ENCODE results near the gene ADAMTS3. TPM values are rescaled to one million over a fixed set of nuclear protein-coding genes. Genes with fewer than 3 reads are reported as not detected.

Gene ADAMTS3
- total RNA-seq: 20.4 TPM

DNA sequence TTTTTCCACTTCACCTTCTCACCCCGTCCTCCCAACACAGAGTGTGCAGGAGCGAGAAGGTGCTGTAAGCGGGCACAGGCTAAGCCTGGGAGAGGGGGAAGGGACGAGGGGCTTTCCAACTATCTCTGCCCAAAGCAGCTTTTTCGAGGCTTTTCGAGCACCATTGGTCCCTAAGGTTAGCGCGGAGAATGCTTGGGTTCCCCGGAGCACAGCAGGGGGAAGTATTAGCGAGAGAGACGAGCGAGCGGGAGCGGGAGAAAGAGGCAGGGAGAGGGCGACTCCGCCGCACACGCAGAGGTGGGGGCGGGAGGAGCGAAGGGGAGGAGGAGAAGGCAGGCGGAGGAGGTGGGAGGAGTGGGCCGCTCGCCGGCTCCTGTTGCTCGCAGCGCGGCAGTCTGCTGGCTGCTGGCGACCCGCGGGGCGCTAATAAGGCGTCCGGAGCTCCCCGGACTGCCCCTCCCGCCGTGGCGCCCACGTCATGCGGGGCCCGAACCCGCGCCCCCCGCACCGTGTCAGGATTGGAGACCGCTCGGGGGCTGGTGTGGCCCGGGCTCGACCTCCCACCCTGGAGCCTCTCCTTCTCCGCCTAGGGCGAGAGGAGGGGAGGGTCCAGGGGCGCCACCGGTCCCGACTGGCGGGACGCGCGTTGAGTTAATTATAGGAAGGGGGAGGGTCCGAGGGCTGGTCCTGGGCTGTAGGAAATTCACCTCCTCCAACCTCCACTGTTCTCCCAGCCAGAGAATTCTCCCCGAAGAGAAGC is at the start of gene ADAMTS3:
TSS of gene ADAMTS3 (minus strand) at position 263 of the 760 bp plus-strand sequence. CDS start 459 bp downstream, outside the sequence.
- FAIRE-seq (no peak), DNase-seq (ENCODE audit: low spot score in 2 of 2) (peak; percentile 43 to 61)

DNA sequence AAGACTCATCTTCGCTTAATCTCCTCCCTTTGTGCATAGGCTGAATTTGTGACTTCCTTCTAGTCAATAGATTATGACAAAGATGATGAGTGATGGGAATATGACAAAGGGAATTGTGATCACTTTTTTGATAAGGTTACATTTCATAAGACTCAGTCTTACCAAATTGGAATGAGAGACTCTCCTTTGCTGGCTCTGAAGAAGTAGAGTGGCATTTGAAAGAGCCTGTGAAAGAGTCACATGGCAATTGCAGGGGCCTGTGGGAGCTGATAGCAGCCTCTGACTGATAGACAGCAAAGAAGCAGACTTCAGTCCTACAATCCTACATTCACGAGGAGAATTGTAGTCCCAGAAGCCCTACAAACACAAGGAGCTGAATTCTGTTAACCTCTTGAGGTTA is 44.9 kb upstream of the ADAMTS3 start:
- DNase-seq (ENCODE audit: low spot score in 2 of 2) (no peak), FAIRE-seq (no peak)

DNA sequence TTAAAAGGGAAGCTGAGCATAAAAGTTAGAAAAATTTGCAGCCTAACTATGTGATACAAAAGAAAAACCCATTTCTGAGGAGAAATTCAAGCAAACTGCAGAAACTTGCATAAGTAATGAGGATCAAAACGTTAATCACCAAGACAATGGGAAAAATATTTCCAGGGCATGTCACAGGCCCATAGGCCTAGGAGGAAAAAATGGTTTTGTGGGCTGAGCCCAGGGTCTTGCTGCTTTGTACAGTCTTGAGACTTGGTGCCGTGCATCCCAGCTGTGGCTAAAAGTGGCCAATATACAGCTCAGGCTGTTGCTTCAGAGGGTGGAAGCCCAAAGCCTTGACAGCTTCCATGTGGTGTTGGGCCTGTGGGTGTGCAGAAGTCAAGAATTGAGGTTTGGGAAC is 37.7 kb upstream of the ADAMTS3 start:
- DNase-seq (ENCODE audit: low spot score in 2 of 2) (no peak), FAIRE-seq (no peak)

DNA sequence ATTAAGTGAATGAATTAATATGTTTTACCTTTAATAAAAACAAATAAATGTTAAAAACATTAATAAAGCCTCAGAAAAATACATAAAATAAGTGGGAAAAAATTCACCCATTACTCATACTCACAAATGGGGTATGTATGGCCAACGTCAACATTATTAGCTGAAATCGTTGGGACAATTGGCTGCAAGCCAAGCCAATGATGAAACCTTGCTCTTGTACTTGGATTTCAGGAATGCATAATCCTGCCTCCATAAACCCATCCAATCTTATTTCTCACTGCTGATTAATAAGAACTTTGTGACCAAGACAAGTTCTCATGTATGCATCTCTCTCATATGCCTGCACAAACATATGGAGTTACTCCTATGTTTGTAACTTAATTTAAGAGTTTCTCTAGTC is 35.3 kb upstream of the ADAMTS3 start:
- DNase-seq (ENCODE audit: low spot score in 2 of 2): no peak
- no peak for FAIRE-seq

DNA sequence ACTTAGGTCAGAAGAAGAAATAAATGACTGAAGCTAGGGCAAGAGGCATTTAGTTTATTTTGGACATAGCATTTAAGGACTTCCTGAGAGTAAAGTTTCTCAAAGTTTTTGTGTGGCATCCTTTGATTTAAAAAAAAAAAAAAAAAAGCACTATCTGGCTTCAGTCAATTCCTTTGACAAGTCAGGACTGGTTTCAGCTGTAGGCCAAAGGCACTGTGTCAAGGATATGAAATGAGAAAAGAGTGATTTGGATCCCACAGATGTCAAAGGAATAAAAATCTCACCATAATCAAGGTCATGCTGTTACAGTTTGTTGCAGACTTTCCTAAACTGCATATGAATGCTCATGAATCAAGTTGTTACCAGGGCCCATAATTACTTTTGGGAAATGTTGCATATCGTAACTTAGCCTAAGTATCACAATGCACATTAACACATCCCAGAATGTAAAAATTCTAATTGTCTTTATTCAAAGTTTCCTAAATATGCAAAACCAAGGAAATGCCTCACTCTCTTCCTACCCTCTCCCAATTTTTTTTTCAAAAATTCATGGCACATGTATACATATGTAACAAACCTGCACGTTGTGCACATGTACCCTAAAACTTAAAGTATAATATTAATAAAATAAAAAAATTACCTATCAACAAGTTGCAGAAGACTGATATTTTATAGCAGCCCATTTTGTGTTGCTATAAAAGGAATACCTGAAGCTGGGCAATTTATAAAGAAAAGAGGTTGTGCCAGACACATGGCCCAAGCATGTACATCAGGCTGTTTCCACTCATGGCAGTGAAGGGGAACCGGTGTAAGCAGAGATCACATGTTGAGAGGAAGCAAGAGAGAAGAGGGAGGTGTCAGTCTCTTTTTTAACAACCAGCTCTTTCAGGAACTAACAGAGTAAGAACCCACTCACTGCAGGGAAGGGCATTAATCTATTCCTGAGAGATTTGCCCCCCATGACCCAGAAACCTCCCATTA is 33.7 kb upstream of the ADAMTS3 start:
- DNase-seq (ENCODE audit: low spot score in 2 of 2) (no peak), FAIRE-seq (no peak)

- FAIRE-seq (no peak), DNase-seq (ENCODE audit: low spot score in 2 of 2) (no peak)
Measured at GRCh38 chr4:72591547-72592454, 22.8 kb upstream of the ADAMTS3 start.

GRCh38 chr4:72587334-72587733 is 18.3 kb upstream of the ADAMTS3 start:
- no peak for FAIRE-seq
- no peak for DNase-seq (ENCODE audit: low spot score in 2 of 2)

GRCh38 chr4:72582853-72583252 is 13.8 kb upstream of the ADAMTS3 start:
- DNase-seq (ENCODE audit: low spot score in 2 of 2) (no peak), FAIRE-seq (no peak)

DNA sequence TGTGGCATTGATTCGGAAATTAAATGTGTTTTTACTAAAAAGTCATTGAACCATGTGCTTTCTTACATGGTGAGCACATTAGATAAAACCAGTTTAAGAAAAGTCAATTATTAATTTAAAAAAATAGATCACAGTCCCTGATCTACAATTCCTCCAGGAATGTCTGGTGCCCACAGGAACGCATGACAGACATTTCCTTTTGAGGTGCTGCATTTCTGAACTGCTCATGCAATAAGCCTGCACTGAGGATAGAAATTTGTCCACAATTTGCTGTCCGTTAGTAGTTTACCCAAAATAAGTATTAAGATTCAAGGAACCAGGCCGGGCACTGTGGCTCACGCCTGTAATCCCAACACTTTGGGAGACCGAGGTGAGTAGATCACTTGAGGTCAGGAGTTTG is 8.2 kb upstream of the ADAMTS3 start:
- FAIRE-seq: no peak
- DNase-seq (ENCODE audit: low spot score in 2 of 2): no peak

DNA sequence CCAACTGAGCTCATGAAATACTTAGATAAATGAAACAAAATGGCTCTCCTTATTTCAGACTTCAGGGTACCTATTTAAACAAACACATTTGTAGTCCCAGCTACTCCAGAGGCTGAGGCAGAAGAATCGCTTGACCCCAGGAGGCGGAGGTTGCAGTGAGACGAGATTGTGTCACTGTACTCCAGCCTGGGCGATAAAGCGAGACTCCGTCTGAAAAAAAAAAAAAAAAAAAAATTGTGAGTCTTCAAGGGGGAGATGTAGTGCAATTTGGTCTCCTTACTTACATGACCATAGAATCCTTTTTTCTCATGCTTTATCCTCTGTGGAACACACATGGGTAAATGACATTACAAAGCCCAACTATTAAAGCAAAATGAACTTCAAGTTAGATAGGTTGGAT is 2.3 kb upstream of the ADAMTS3 start:
- no peak for DNase-seq (ENCODE audit: low spot score in 2 of 2)
- no peak for FAIRE-seq

DNA sequence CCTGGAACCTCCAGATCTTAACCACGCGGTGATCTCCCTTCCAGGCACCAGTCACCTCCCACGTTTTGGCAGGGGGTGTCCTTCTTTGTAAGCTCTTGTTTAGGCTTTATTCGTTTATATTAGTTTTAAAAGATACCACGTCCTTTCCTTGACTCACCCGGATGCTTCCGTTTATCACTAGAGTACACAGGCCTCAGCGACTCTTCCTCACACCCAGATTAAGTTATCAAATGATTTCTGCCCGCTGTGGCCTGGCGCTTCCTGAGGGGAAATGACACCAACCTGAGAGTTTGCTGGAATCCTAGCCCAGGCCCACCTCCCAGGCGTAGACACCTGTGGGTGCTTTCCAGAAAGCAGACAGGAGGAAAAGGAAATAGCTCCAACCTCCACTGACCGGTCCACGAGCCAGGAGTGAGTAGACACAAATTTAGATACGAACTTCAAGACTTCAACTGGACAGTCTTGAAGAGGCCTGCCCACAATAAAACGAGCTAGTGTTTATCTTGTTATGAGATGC is 756 bp upstream of the ADAMTS3 start:
- FAIRE-seq (no peak), DNase-seq (ENCODE audit: low spot score in 2 of 2) (no peak)

DNA sequence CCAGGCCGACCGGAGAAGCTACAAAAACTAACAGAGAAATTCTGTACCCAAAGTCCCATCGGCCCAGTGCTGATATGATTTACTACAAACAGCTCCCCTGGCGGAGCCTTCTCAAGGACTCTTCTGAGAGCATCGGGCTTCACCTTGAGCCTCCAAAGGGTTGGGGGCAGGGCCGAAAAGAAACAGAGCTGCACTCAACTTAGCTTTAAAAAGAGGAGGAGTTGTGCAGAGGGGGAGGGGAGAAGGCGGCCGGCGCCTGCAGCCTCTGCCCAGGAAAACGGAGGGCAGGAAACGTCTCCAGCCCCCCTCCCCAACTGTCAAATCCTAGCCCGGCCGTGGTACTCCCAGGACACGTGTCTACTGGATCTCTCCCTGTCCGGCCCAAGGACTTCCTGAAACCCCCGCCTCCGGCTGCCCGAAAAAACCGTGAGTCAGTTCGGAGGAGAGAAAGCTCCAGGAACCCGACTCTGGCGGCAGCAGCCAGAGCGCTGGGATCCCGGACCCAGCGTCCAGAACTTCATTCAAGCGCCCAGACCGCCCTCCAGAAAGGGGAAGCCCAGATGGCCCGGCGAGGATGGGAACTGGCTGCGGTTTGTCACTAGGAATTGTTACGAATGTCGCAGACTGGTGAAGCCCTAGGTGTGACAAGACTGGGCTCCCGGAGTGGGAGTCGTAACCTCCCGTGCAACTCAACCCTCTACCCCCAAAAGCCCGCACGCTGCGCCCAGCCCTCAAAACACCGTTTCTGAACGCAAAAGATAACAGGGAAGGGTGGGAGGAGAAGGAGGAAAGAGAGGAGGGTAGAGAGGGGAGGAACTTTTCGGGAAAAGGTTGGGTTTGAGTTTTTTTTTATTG is 973 bp downstream of the ADAMTS3 start:
- DNase-seq (ENCODE audit: low spot score in 2 of 2) (peak; percentile 33 to 53), FAIRE-seq (no peak)

- no peak for DNase-seq (ENCODE audit: low spot score in 2 of 2)
- no peak for FAIRE-seq
Measured at GRCh38 chr4:72567036-72567435, 2.0 kb downstream of the ADAMTS3 start.

DNA sequence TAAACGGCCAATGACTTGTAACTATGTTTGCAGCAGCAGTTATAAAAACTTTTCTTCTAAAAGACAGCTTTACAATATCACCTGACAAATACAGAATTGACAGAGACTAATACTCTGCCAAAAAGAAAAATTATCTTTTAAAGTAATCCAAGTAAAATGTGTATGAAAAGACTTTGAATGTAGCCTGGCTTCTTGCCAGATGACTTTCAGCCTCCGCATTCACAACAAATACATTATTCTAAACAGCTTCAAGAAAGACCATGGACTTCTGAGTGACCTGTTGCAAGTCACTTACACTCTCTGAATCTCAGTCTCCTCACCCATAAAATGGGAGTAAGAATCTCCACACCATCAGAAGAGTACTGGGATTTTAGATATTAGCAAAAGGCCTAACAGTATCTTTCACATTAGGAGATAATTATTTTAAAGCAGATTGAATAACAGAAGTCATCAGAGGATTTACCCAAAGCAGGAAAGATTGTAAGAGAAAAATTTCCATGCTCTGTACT is 2.5 kb downstream of the ADAMTS3 start:
- DNase-seq (ENCODE audit: low spot score in 2 of 2): no peak
- no peak for FAIRE-seq

GRCh38 chr4:72564789-72565188 is 4.2 kb downstream of the ADAMTS3 start:
- DNase-seq (ENCODE audit: low spot score in 2 of 2): no peak

DNA sequence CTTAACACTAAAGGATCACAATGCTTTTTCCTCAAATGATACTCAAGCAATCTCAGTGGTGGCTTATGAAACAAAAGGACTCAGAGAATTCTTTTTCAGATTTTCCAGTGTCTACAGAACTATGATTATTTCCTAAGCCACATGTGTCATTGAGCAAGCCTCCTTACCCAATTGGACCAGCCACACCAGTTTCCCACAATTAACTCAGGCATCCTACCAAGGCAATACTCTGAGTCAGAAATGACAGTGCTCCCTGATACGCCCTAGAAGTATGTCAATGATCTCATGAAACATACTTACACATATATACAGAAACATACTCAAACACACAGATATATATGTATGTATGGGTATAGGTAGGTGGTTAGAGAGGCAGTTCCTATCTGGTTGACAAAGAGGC is 4.8 kb downstream of the ADAMTS3 start:
- DNase-seq (ENCODE audit: low spot score in 2 of 2) (no peak), FAIRE-seq (no peak)

More at GRCh38 chr4:72564789-72565188, 4.2 kb downstream of the ADAMTS3 start:
- FAIRE-seq: no peak

- no peak for DNase-seq (ENCODE audit: low spot score in 2 of 2)
- no peak for FAIRE-seq
Measured at GRCh38 chr4:72558655-72559054, 10.4 kb downstream of the ADAMTS3 start.

GRCh38 chr4:72557021-72557420 is 12.0 kb downstream of the ADAMTS3 start:
- DNase-seq (ENCODE audit: low spot score in 2 of 2): no peak

GRCh38 chr4:72555377-72555831 is 13.6 kb downstream of the ADAMTS3 start:
- DNase-seq (ENCODE audit: low spot score in 2 of 2) (no peak), FAIRE-seq (no peak)

More at GRCh38 chr4:72557021-72557420, 12.0 kb downstream of the ADAMTS3 start:
- FAIRE-seq: no peak

Measured in frontal cortex (tissue), 4 donors.